Hepatocyte (in vitro differentiated cells): ENCODE data around the gene WNT7B.

Source experiments
- EZH2phosphoT487 ChIP-seq: fragments of 200-600 bp; sonication (generic); IDR thresholded peaks from one replicate; pipeline ENCODE4 v1.6.1; 2018; ENCODE audit warnings: antibody characterized with exemption, mild to moderate bottlenecking, low read depth, moderate library complexity; ENCODE audit not compliant: unreplicated experiment, severe bottlenecking
- TF ChIP-seq, protein P1 (sequence below): fragments of 200-600 bp; sonication (generic); IDR thresholded peaks from 2 replicates; pipeline ENCODE4 v1.5.1; 2016; ENCODE audit warnings: antibody characterized with exemption, mild to moderate bottlenecking; ENCODE audit not compliant: poor library complexity

DNA sequence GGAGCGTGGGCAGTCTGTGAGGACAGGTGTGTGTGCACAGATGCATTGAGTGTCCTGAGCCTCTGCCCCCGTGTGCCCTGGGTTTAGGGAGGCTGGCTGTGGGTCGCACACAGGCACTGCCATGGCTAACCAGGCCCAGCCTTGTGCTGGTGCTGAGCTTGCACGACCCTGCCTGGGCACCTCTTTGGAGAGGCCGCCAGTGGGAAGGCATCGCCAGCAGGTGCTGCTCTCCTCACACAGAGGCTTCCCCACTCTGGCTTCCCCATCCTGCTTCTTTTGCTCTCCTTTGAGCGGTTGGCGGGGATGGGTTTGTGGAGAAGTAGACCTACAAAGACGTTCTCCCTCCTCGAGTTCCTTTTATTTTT, 4.1 kb downstream of the WNT7B start:
- TF ChIP-seq, protein P1, sequence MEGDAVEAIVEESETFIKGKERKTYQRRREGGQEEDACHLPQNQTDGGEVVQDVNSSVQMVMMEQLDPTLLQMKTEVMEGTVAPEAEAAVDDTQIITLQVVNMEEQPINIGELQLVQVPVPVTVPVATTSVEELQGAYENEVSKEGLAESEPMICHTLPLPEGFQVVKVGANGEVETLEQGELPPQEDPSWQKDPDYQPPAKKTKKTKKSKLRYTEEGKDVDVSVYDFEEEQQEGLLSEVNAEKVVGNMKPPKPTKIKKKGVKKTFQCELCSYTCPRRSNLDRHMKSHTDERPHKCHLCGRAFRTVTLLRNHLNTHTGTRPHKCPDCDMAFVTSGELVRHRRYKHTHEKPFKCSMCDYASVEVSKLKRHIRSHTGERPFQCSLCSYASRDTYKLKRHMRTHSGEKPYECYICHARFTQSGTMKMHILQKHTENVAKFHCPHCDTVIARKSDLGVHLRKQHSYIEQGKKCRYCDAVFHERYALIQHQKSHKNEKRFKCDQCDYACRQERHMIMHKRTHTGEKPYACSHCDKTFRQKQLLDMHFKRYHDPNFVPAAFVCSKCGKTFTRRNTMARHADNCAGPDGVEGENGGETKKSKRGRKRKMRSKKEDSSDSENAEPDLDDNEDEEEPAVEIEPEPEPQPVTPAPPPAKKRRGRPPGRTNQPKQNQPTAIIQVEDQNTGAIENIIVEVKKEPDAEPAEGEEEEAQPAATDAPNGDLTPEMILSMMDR: no peak
- TF ChIP-seq EZH2phosphoT487: no peak
